ENCODE data around the gene LRP5.

The LRP5 gene

GRCh38 chr11:68371171-68372041 is 59.0 kb downstream of the LRP5 start:
- DNase-seq (ENCODE audit: low read depth): peak; percentile 42

- no peak for DNase-seq (ENCODE audit: low read depth)
Observed at GRCh38 chr11:68372114-68372513, 59.7 kb downstream of the LRP5 start.

- no peak for DNase-seq (ENCODE audit: low read depth)
Observed at GRCh38 chr11:68372625-68373024, 60.2 kb downstream of the LRP5 start.

GRCh38 chr11:68373189-68373814 is 60.9 kb downstream of the LRP5 start:
- peak; percentile 93 for DNase-seq (ENCODE audit: low read depth)

GRCh38 chr11:68373815-68374501 is 61.6 kb downstream of the LRP5 start:
- peak; percentile 64 for DNase-seq (ENCODE audit: low read depth)

GRCh38 chr11:68374531-68374930 is 62.1 kb downstream of the LRP5 start:
- peak; percentile 31 for DNase-seq (ENCODE audit: low read depth)

GRCh38 chr11:68375337-68375736 is 62.9 kb downstream of the LRP5 start:
- DNase-seq (ENCODE audit: low read depth): no peak

- DNase-seq (ENCODE audit: low read depth): no peak
Observed at GRCh38 chr11:68375766-68376165, 63.4 kb downstream of the LRP5 start.

GRCh38 chr11:68377389-68377795 is 65.0 kb downstream of the LRP5 start:
- no peak for DNase-seq (ENCODE audit: low read depth)

- DNase-seq (ENCODE audit: low read depth): no peak
Observed at GRCh38 chr11:68379206-68379605, 66.8 kb downstream of the LRP5 start.

GRCh38 chr11:68380786-68381622 is 68.6 kb downstream of the LRP5 start:
- DNase-seq (ENCODE audit: low read depth): peak; percentile 57

GRCh38 chr11:68381716-68382115 is 69.3 kb downstream of the LRP5 start:
- DNase-seq (ENCODE audit: low read depth): no peak

GRCh38 chr11:68382358-68382998 is 70.1 kb downstream of the LRP5 start:
- no peak for DNase-seq (ENCODE audit: low read depth)

- peak; percentile 56 for DNase-seq (ENCODE audit: low read depth)
Observed at GRCh38 chr11:68383976-68384501, 71.6 kb downstream of the LRP5 start.

- no peak for DNase-seq (ENCODE audit: low read depth)
Observed at GRCh38 chr11:68384530-68385081, 72.2 kb downstream of the LRP5 start.

GRCh38 chr11:68385128-68385527 is 72.7 kb downstream of the LRP5 start:
- DNase-seq (ENCODE audit: low read depth): no peak

GRCh38 chr11:68386331-68386978 is 74.1 kb downstream of the LRP5 start:
- DNase-seq (ENCODE audit: low read depth): no peak

- no peak for DNase-seq (ENCODE audit: low read depth)
Observed at GRCh38 chr11:68387840-68388239, 75.4 kb downstream of the LRP5 start.

- DNase-seq (ENCODE audit: low read depth): no peak
Observed at GRCh38 chr11:68388595-68389198, 76.3 kb downstream of the LRP5 start.

- no peak for DNase-seq (ENCODE audit: low read depth)
Observed at GRCh38 chr11:68390315-68390714, 77.9 kb downstream of the LRP5 start.
